HUES6 (cell line): ENCODE measurements around the gene EGFLAM.
"Not testable (repeated sequence)": the region's sequence is repeated elsewhere in the genome, so short reads cannot be mapped to it uniquely, and the experiment has no call there.

ENCODE experiments used
- H3K27ac ChIP-seq: 2 replicates; pipeline ENCODE4 v1.7.0; 2013; ENCODE audit warnings: low read depth, mild to moderate bottlenecking, low read length, inconsistent platforms
- H3K27me3 ChIP-seq: 2 replicates; pipeline ENCODE4 v1.6.1; 2013; ENCODE audit warnings: low read length; ENCODE audit not compliant: control insufficient read depth, insufficient read depth
- H3K36me3 ChIP-seq: 2 replicates; pipeline ENCODE4 v1.6.1; 2013; ENCODE audit warnings: low read length; ENCODE audit not compliant: control insufficient read depth, insufficient read depth
- H3K4me1 ChIP-seq: 2 replicates; pipeline ENCODE4 v1.6.1; 2013; ENCODE audit warnings: low read length; ENCODE audit not compliant: control insufficient read depth, insufficient read depth
- H3K4me3 ChIP-seq: 2 replicates; pipeline ENCODE4 v1.5.1; 2013; ENCODE audit warnings: low read depth, low read length
- H3K9ac ChIP-seq: one replicate; pipeline ENCODE4 v1.6.1; 2013; ENCODE audit warnings: mild to moderate bottlenecking, low read length
- H3K9me3 ChIP-seq: 2 replicates; pipeline ENCODE4 v1.6.1; 2013; ENCODE audit warnings: low read depth, low read length; ENCODE audit not compliant: control insufficient read depth, insufficient read depth

The EGFLAM gene

GRCh38 chr5:38415772-38416171 is 157.4 kb downstream of the EGFLAM start:
- H3K4me1 ChIP-seq: peaks cover 18% of the 10 kb centered on the region
- H3K36me3 ChIP-seq, H3K9ac ChIP-seq, H3K27ac ChIP-seq, H3K4me3 ChIP-seq, H3K9me3 ChIP-seq, H3K27me3 ChIP-seq: not testable (repeated sequence)

GRCh38 chr5:38417658-38418017 is 159.3 kb downstream of the EGFLAM start:
- Histone ChIP-seq H3K36me3 (no peaks in the 10 kb centered on the region), H3K9me3 (no peaks in the 10 kb centered on the region), H3K27me3 (no peaks in the 10 kb centered on the region), H3K4me3 (no peak overlapping the region), H3K27ac (no peak overlapping the region), H3K9ac (no peak overlapping the region), H3K4me1 (peaks cover 18% of the 10 kb centered on the region)

GRCh38 chr5:38420246-38420645 is 161.9 kb downstream of the EGFLAM start:
- Histone ChIP-seq H3K4me3 (no peak overlapping the region), H3K9ac (no peak overlapping the region), H3K27me3 (no peaks in the 10 kb centered on the region), H3K9me3 (no peaks in the 10 kb centered on the region), H3K4me1 (peaks cover 18% of the 10 kb centered on the region), H3K36me3 (no peaks in the 10 kb centered on the region), H3K27ac (no peak overlapping the region)

GRCh38 chr5:38420691-38421390 is 162.5 kb downstream of the EGFLAM start:
- Histone ChIP-seq H3K27me3 (no peaks in the 10 kb centered on the region), H3K27ac (no peak overlapping the region), H3K9me3 (no peaks in the 10 kb centered on the region), H3K4me1 (peaks cover 18% of the 10 kb centered on the region), H3K9ac (no peak overlapping the region), H3K4me3 (no peak overlapping the region), H3K36me3 (no peaks in the 10 kb centered on the region)

- peaks cover 5% of the 10 kb centered on the region for H3K4me1 ChIP-seq
- no peak overlapping the region for H3K4me3 ChIP-seq
- H3K9ac ChIP-seq: no peak overlapping the region
- no peak overlapping the region for H3K27ac ChIP-seq
- H3K9me3 ChIP-seq: no peaks in the 10 kb centered on the region
- H3K27me3 ChIP-seq: no peaks in the 10 kb centered on the region
- no peaks in the 10 kb centered on the region for H3K36me3 ChIP-seq
These were observed 164.3 kb downstream of the EGFLAM start for GRCh38 chr5:38422622-38423021.

GRCh38 chr5:38423276-38424147 is 165.2 kb downstream of the EGFLAM start:
- Histone ChIP-seq H3K27me3 (no peaks in the 10 kb centered on the region), H3K36me3 (no peaks in the 10 kb centered on the region), H3K27ac (no peak overlapping the region), H3K9me3 (no peaks in the 10 kb centered on the region), H3K4me1 (peaks cover 7% of the 10 kb centered on the region; the same call in 1 of the 2 replicates), H3K4me3 (no peak overlapping the region), H3K9ac (no peak overlapping the region)

GRCh38 chr5:38424148-38425060 is 166.0 kb downstream of the EGFLAM start:
- no peaks in the 10 kb centered on the region for H3K27me3 ChIP-seq
- peaks cover 7% of the 10 kb centered on the region; the same call in 1 of the 2 replicates for H3K4me1 ChIP-seq
- no peaks in the 10 kb centered on the region for H3K9me3 ChIP-seq
- no peaks in the 10 kb centered on the region for H3K36me3 ChIP-seq
- H3K27ac ChIP-seq: no peak overlapping the region
- no peak overlapping the region for H3K9ac ChIP-seq
- no peak overlapping the region for H3K4me3 ChIP-seq

GRCh38 chr5:38426490-38426889 is 168.1 kb downstream of the EGFLAM start:
- H3K9ac ChIP-seq: no peak overlapping the region
- no peaks in the 10 kb centered on the region for H3K36me3 ChIP-seq
- peaks cover 7% of the 10 kb centered on the region; the same call in 1 of the 2 replicates for H3K4me1 ChIP-seq
- H3K27ac ChIP-seq: no peak overlapping the region
- H3K9me3 ChIP-seq: no peaks in the 10 kb centered on the region
- no peaks in the 10 kb centered on the region for H3K27me3 ChIP-seq
- no peak overlapping the region for H3K4me3 ChIP-seq

- no peak overlapping the region for H3K4me3 ChIP-seq
- no peaks in the 10 kb centered on the region for H3K27me3 ChIP-seq
- no peak overlapping the region for H3K9ac ChIP-seq
- H3K36me3 ChIP-seq: no peaks in the 10 kb centered on the region
- no peak overlapping the region for H3K27ac ChIP-seq
- no peaks in the 10 kb centered on the region for H3K9me3 ChIP-seq
- peaks cover 7% of the 10 kb centered on the region; the same call in 1 of the 2 replicates for H3K4me1 ChIP-seq
These were observed 168.9 kb downstream of the EGFLAM start for GRCh38 chr5:38426986-38427950.
